ENCODE data around the gene TEKT5. TPM values are rescaled to one million over a fixed set of nuclear protein-coding genes. Genes with fewer than 3 reads are reported as not detected.
"Not testable (repeated sequence)": the region's sequence is repeated elsewhere in the genome, so short reads cannot be mapped to it uniquely, and the experiment has no call there.

Gene TEKT5
- total RNA-seq, 6 experiments from 2014 or later, result not detected

DNA sequence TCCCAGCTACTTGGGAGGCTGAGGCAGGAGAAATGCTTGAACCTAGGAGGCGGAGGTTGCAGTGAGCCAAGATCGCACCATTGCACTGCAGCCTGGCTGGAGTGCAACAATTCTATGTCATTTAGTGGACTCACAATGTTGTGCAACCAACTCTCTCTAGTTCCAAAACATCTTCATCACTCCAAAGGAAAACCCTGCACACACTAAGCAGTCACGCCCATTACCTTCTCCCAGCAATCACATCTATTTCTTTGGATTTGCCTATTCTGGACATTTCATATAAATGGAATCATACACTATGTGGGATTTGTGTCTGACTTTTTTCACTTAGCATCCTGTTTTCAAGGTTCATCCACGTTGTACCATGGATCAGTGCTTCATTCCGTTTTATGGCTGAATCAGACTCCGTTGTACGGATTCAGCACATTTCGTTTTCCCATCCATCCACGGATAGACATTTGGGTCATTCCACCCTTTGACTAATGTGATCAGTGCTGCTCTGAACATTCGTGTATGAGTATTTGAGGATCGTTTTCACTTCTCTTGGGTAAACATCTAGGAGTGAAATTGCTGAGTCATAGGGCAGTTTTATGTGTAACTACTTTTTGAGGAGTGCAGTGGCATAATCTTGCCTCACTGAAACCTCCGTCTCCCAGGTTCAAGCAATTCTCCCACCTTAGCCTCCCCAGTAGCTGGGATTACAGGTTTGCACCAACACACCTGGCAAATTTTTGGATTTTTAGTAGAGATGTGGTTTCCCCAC lies 69.0 kb downstream of the TEKT5 start:
- DNase-seq, result no peak
- no peak overlapping the region for H3K4me3 Mint-ChIP-seq
- H3K27me3 Mint-ChIP-seq (ENCODE audit: insufficient read depth), result peaks cover 22% of the 10 kb centered on the region
- no peak overlapping the region for H3K27ac Mint-ChIP-seq
- no peaks in the 10 kb centered on the region for H3K9me3 Mint-ChIP-seq
- no peaks in the 10 kb centered on the region for H3K36me3 Mint-ChIP-seq (ENCODE audit: low read depth)
- peaks cover 6% of the 10 kb centered on the region; the same call in 1 of the 2 replicates for H3K4me1 Mint-ChIP-seq (ENCODE audit: low read depth)
- TF ChIP-seq, protein P1, sequence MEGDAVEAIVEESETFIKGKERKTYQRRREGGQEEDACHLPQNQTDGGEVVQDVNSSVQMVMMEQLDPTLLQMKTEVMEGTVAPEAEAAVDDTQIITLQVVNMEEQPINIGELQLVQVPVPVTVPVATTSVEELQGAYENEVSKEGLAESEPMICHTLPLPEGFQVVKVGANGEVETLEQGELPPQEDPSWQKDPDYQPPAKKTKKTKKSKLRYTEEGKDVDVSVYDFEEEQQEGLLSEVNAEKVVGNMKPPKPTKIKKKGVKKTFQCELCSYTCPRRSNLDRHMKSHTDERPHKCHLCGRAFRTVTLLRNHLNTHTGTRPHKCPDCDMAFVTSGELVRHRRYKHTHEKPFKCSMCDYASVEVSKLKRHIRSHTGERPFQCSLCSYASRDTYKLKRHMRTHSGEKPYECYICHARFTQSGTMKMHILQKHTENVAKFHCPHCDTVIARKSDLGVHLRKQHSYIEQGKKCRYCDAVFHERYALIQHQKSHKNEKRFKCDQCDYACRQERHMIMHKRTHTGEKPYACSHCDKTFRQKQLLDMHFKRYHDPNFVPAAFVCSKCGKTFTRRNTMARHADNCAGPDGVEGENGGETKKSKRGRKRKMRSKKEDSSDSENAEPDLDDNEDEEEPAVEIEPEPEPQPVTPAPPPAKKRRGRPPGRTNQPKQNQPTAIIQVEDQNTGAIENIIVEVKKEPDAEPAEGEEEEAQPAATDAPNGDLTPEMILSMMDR (IDR thresholded peaks at IDR 0.05), result no peak

- no peak for DNase-seq
- no peak overlapping the region for H3K27ac Mint-ChIP-seq
- H3K36me3 Mint-ChIP-seq (ENCODE audit: low read depth), result no peaks in the 10 kb centered on the region
- no peaks in the 10 kb centered on the region for H3K9me3 Mint-ChIP-seq
- TF ChIP-seq, protein P1 (IDR thresholded peaks at IDR 0.05), result no peak
- peaks cover 6% of the 10 kb centered on the region; the same call in 1 of the 2 replicates for H3K4me1 Mint-ChIP-seq (ENCODE audit: low read depth)
- H3K4me3 Mint-ChIP-seq, result no peak overlapping the region
- H3K27me3 Mint-ChIP-seq (ENCODE audit: insufficient read depth), result peaks cover 26% of the 10 kb centered on the region
Measured at GRCh38 chr16:10624527-10624926, 70.2 kb downstream of the TEKT5 start.

GRCh38 chr16:10623059-10623458 lies 71.7 kb downstream of the TEKT5 start:
- TF ChIP-seq, protein P1 (IDR thresholded peaks at IDR 0.05), result no peak
- no peak for DNase-seq
- no peak overlapping the region for H3K4me3 Mint-ChIP-seq
- H3K9me3 Mint-ChIP-seq, result no peaks in the 10 kb centered on the region
- peaks cover 6% of the 10 kb centered on the region; the same call in 1 of the 2 replicates for H3K4me1 Mint-ChIP-seq (ENCODE audit: low read depth)
- no peaks in the 10 kb centered on the region for H3K36me3 Mint-ChIP-seq (ENCODE audit: low read depth)
- H3K27ac Mint-ChIP-seq, result no peak overlapping the region
- H3K27me3 Mint-ChIP-seq (ENCODE audit: insufficient read depth), result peaks cover 25% of the 10 kb centered on the region

- TF ChIP-seq, protein P1 (IDR thresholded peaks at IDR 0.05), result no peak
- H3K4me3 Mint-ChIP-seq, result no peak overlapping the region
- DNase-seq, result no peak
- no peaks in the 10 kb centered on the region for H3K9me3 Mint-ChIP-seq
- no peak overlapping the region for H3K27ac Mint-ChIP-seq
- peaks cover 23% of the 10 kb centered on the region for H3K27me3 Mint-ChIP-seq (ENCODE audit: insufficient read depth)
- H3K4me1 Mint-ChIP-seq (ENCODE audit: low read depth), result peaks cover 9% of the 10 kb centered on the region
- H3K36me3 Mint-ChIP-seq (ENCODE audit: low read depth), result no peaks in the 10 kb centered on the region
Measured at GRCh38 chr16:10622036-10622921, 72.5 kb downstream of the TEKT5 start.

DNA sequence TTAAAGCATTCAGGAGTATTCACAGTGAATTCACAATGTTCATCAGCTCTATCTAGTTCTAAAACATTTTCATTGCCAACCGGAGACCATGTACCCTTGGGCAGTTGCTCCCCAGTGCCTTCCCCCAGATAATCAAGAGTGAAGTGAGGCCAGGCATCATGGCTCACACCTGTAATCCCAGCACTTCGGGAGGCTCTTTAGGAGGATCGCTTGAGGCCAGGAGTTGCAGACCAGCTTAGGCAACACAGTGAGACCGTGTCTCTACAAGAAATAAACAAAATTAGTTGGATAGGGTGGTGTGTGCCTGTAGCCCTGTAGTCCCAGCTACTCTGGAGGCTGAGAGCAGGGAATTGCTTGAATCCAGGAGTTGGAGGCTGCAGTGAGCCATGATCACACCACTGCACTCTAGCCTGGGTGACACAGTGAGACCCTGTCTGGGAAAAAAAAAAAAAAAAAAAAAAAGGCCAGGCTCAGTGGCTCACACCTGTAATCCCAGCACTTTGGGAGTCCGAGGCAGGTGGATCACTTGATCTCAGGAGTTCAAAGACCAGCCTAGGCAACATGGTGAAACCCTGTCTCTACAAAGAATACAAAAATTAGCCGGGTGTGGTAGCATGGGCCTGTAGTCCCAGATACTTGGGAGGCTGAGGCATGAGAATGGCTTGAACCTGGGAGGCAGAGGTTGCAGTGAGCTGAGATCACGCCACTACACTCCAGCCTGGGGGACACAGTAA lies 73.3 kb downstream of the TEKT5 start:
- not testable (repeated sequence) for H3K4me3 Mint-ChIP-seq; H3K36me3 Mint-ChIP-seq (ENCODE audit: low read depth); DNase-seq; H3K27ac Mint-ChIP-seq; H3K9me3 Mint-ChIP-seq
- H3K4me1 Mint-ChIP-seq (ENCODE audit: low read depth), result peaks cover 12% of the 10 kb centered on the region
- peaks cover 24% of the 10 kb centered on the region for H3K27me3 Mint-ChIP-seq (ENCODE audit: insufficient read depth)

All from HFFc6 (cell line).